K562 (cell line): ENCODE results near the gene DMD. TPM values are rescaled to one million over a fixed set of nuclear protein-coding genes. Genes with fewer than 3 reads are reported as not detected.

ENCODE experiments used
- ATAC-seq: fragments of 200-7000 bp; cut with Tn5 transposase; 3 replicates; pipeline ENCODE4 v1.9.1; 2020; ENCODE audit warnings: moderate library complexity
- BruUV-seq: library from RNA; stranded (reverse); fragments of 400-500 nt; replicated peaks from 2 replicates; lab custom pipeline; 2021; lab: Mats Ljungman, UMichigan
- CTCF ChIA-PET: fragments of 300-600 bp; formaldehyde crosslinking; extraction: SDS; loops from one replicate; lab custom pipeline; 2021; ENCODE audit warnings: low intra/inter-chr PET ratio; lab: Yijun Ruan, JAX
- POLR2A ChIA-PET: fragments of 300-600, 350-650 bp; sonication (Branson Sonifier 250); formaldehyde crosslinking; extraction: SDS; loops from one replicate; lab custom pipeline; 2021; ENCODE audit warnings: antibody characterized with exemption, inconsistent platforms; lab: Yijun Ruan, JAX
- DNase-seq, 4 experiments: peaks; one replicate each; pipeline versions ENCODE4 v3.0.0 to v3.0.0-alpha.2; 2011 to 2018; ENCODE audit warnings: low spot score in 3 of 4, mixed read lengths in 3 of 4; ENCODE audit errors: extremely low read depth in 1 of 4
- FAIRE-seq: peaks from 2 replicates; lab custom pipeline; 2011; peaks lifted over from hg19 to GRCh38; lab: Jason Lieb, UNC
- H2AFZ ChIP-seq: 2 replicates; pipeline ENCODE4 v1.6.0; 2011; ENCODE audit warnings: low read depth, low read length, control low read depth, inconsistent platforms
- H3K27ac ChIP-seq: fragments of 200-600 bp; 3 replicates; pipeline ENCODE4 v1.8.0; 2011; ENCODE audit warnings: low read depth, mild to moderate bottlenecking, control low read depth, inconsistent platforms, low read length, moderate library complexity, mixed read lengths; ENCODE audit errors: extremely low read depth
- H3K27me3 ChIP-seq, 2 experiments: fragments of 300-600 bp in 1 of 2; 2 replicates in 1 of 2; 3 replicates in 1 of 2; pipeline versions ENCODE4 v1.6.0 to v1.8.0; 2011; ENCODE audit warnings: inconsistent platforms in 2 of 2, low read length in 2 of 2, mild to moderate bottlenecking in 1 of 2, mixed read lengths in 1 of 2, moderate library complexity in 1 of 2; ENCODE audit not compliant: control insufficient read depth in 2 of 2, insufficient read depth in 2 of 2
- H3K36me3 ChIP-seq: fragments of 300-600 bp; 3 replicates; pipeline ENCODE4 v1.8.0; 2011; ENCODE audit warnings: mild to moderate bottlenecking, low read length, inconsistent platforms; ENCODE audit not compliant: control insufficient read depth, insufficient read depth
- H3K4me1 ChIP-seq, 2 experiments: fragments of 200-600 bp in 1 of 2; replicated peaks in 1 of 2; 2 replicates in 1 of 2; 3 replicates in 1 of 2; pipeline versions ENCODE4 v1.5.1 to v1.8.0; 2011; ENCODE audit warnings: inconsistent platforms in 2 of 2, low read length in 2 of 2, mild to moderate bottlenecking in 1 of 2, mixed read lengths in 1 of 2, moderate library complexity in 1 of 2; ENCODE audit not compliant: control insufficient read depth in 2 of 2, insufficient read depth in 2 of 2
- H3K4me2 ChIP-seq: 2 replicates; pipeline ENCODE4 v1.6.1; 2011; ENCODE audit warnings: low read length, control low read depth, inconsistent platforms, mixed read lengths; ENCODE audit not compliant: insufficient read depth
- H3K4me3 ChIP-seq: fragments of 200-600 bp; sonication (generic), shearing (Covaris generic); 2 replicates; pipeline ENCODE4 v1.5.1; 2016; ENCODE audit warnings: control low read depth, inconsistent platforms
- H3K79me2 ChIP-seq: fragments of 200-600 bp; 3 replicates; pipeline ENCODE4 v1.8.0; 2011; ENCODE audit warnings: low read length, inconsistent platforms; ENCODE audit not compliant: control insufficient read depth, insufficient read depth
- H3K9ac ChIP-seq, 2 experiments: 2 replicates each; pipeline versions ENCODE4 v1.6.0 to v1.6.1; 2011; ENCODE audit warnings: low read depth in 2 of 2, low read length in 2 of 2, control low read depth in 1 of 2, inconsistent platforms in 1 of 2, mild to moderate bottlenecking in 1 of 2, mixed read lengths in 1 of 2; ENCODE audit not compliant: insufficient read depth in 1 of 2
- H3K9me1 ChIP-seq: one replicate; pipeline ENCODE4 v1.6.0; 2011; ENCODE audit warnings: inconsistent platforms, mild to moderate bottlenecking, low read length, moderate library complexity; ENCODE audit not compliant: control insufficient read depth, insufficient read depth
- H3K9me3 ChIP-seq: replicated peaks from 2 replicates; pipeline ENCODE4 v1.5.1; 2011; ENCODE audit warnings: low read depth, low read length, inconsistent platforms; ENCODE audit not compliant: control insufficient read depth, insufficient read depth
- H4K20me1 ChIP-seq: replicated peaks from 2 replicates; pipeline ENCODE4 v1.6.1; 2011; ENCODE audit warnings: low read length, inconsistent platforms, mixed read lengths; ENCODE audit not compliant: control insufficient read depth, insufficient read depth
- WGBS: fragments of 100-300 bp; shearing (Covaris generic); methylation state at CpG from one replicate; pipeline ENCODE4 v1.1.6; 2016; ENCODE audit warnings: low coverage, mixed read lengths; ENCODE audit not compliant: insufficient coverage; ENCODE audit errors: missing lambda C conversion rate; 5-methylcytosine and 5-hydroxymethylcytosine counted together
- in situ Hi-C: fragments of 300-500 bp; cut with MboI; formaldehyde crosslinking; loops from 4 replicates; pipeline ENCODE4 v1.15.0; 2018; ENCODE audit warnings: inconsistent platforms, mixed read lengths
- intact Hi-C: fragments of 100-400 bp; cut with micrococcal nuclease; formaldehyde crosslinking; loops from 2 replicates; pipeline ENCODE4 v1.14.2; 2022
- polyA plus RNA-seq, 8 experiments: library from polyadenylated mRNA; depleted of rRNA in 4 of 8; stranded (reverse) in 5 of 8; unstranded in 3 of 8; fragments of >200 nt; fragmentation: Nextera tagmentation in 2 of 8; fragmentation: Illumina TruSeq in 1 of 8; extraction: Ambion mirVana in 2 of 8; extraction: Trizol in 1 of 8; gene quantifications; 2 replicates each; pipeline versions ENCODE4 v1.2.1 to v1.2.3, GENCODE V29; 2011 to 2014; ENCODE audit warnings: inconsistent platforms in 1 of 8, missing spikeins in 1 of 8
- total RNA-seq, 7 experiments: library from RNA; depleted of rRNA in 6 of 7; stranded (reverse); fragments of >200 nt in 6 of 7; fragmentation: Illumina TruSeq in 2 of 7; extraction: Trizol in 2 of 7; gene quantifications; 2 replicates each; pipeline versions ENCODE4 v1.2.1 to v1.2.3, GENCODE V29; 2011 to 2021; ENCODE audit warnings: low replicate concordance in 1 of 7
- TF ChIP-seq, protein P1 (sequence below): sonication (generic); formaldehyde crosslinking; IDR thresholded peaks from 2 replicates; pipeline ENCODE4 v1.8.0; 2022; ENCODE audit warnings: mild to moderate bottlenecking, missing genetic modification reagents

The DMD gene
- total and polyA plus RNA-seq, 9 of the 15 experiments (the other 6 are each of a cell fraction or from before 2014, with no cell fraction given): 3.8 to 20.4 (median 11.4) TPM

DNA sequence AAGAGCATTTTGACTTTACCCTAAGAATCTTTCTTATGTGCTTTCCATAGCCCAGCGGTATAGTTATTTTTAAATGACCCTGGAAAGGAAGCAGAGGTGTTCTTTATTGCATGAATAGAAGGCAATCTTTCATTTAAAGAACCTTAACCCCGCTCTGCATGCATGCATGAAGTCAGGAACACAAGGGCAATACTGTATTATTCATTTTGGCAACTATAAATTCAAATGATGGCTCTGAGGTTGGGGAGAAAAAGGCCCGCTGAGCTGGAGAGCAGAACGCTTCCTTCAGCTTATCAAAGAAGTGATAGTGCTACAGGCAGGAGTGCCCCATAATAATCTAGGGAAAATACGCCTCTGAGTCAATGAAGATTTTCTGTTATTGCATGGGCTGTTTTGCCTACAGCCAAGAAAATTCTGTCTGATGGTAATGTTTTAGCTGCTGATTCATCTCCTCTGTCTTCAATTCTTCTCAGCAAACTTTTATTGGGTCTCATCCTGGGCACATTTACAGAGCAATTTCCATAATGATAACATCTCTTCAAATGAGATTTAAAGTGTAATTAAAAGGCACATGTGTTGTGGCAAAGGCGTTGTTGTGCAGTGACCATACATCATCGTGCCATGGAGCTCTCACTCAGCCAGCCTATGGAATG lies 1687.3 kb downstream of the DMD start:
- FAIRE-seq: no peak
- no peak overlapping the region for H3K4me3 ChIP-seq
- H3K27ac ChIP-seq: no peak overlapping the region
- ChIA-PET CTCF (no interaction called here), POLR2A (interaction anchor here (0.6 kb wide), 1 partner anchor 478 kb away, joined by 6 read pairs; no protein-coding TSS in a partner anchor)
- TF ChIP-seq, protein P1, sequence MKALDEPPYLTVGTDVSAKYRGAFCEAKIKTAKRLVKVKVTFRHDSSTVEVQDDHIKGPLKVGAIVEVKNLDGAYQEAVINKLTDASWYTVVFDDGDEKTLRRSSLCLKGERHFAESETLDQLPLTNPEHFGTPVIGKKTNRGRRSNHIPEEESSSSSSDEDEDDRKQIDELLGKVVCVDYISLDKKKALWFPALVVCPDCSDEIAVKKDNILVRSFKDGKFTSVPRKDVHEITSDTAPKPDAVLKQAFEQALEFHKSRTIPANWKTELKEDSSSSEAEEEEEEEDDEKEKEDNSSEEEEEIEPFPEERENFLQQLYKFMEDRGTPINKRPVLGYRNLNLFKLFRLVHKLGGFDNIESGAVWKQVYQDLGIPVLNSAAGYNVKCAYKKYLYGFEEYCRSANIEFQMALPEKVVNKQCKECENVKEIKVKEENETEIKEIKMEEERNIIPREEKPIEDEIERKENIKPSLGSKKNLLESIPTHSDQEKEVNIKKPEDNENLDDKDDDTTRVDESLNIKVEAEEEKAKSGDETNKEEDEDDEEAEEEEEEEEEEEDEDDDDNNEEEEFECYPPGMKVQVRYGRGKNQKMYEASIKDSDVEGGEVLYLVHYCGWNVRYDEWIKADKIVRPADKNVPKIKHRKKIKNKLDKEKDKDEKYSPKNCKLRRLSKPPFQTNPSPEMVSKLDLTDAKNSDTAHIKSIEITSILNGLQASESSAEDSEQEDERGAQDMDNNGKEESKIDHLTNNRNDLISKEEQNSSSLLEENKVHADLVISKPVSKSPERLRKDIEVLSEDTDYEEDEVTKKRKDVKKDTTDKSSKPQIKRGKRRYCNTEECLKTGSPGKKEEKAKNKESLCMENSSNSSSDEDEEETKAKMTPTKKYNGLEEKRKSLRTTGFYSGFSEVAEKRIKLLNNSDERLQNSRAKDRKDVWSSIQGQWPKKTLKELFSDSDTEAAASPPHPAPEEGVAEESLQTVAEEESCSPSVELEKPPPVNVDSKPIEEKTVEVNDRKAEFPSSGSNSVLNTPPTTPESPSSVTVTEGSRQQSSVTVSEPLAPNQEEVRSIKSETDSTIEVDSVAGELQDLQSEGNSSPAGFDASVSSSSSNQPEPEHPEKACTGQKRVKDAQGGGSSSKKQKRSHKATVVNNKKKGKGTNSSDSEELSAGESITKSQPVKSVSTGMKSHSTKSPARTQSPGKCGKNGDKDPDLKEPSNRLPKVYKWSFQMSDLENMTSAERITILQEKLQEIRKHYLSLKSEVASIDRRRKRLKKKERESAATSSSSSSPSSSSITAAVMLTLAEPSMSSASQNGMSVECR (CRISPR knock-in tag): no peak
- intact Hi-C loops: no loop called here
- H3K79me2 ChIP-seq: no peaks in the 10 kb centered on the region
- H3K9me1 ChIP-seq: no peaks in the 10 kb centered on the region
- H3K9me3 ChIP-seq: no peaks in the 10 kb centered on the region
- BruUV-seq: no TSS peak
- in situ Hi-C loops: no loop called here
- no peak for ATAC-seq
- H3K27me3 ChIP-seq: no peaks in the 10 kb centered on the region
- H3K9ac ChIP-seq: no peak overlapping the region
- DNase-seq: no peak
- H3K4me2 ChIP-seq: no peak overlapping the region
- H3K36me3 ChIP-seq: no peaks in the 10 kb centered on the region
- H4K20me1 ChIP-seq: no peaks in the 10 kb centered on the region
- no peak overlapping the region for H2AFZ ChIP-seq
- 11% methylated on average over 6 of the region's 7 CpGs for WGBS
- no peaks in the 10 kb centered on the region for H3K4me1 ChIP-seq
